TTC549 (cell line): Measurements from ENCODE around the gene ZNF526.
"Not testable (repeated sequence)": the region's sequence is repeated elsewhere in the genome, so short reads cannot be mapped to it uniquely, and the experiment has no call there.

Experiments used
- FAIRE-seq: peaks from 2 replicates; lab custom pipeline; 2012; peaks lifted over from hg19 to GRCh38; lab: Jason Lieb, UNC

ZNF526 gene

GRCh38 chr19:42246922-42247639 lies 27.0 kb downstream of the ZNF526 start:
- no peak for FAIRE-seq

GRCh38 chr19:42247640-42248199 lies 27.6 kb downstream of the ZNF526 start:
- FAIRE-seq, result no peak

GRCh38 chr19:42248270-42249148 lies 28.4 kb downstream of the ZNF526 start:
- no peak for FAIRE-seq

- FAIRE-seq, result no peak
Measured at GRCh38 chr19:42249149-42249750, 29.1 kb downstream of the ZNF526 start.

- no peak for FAIRE-seq
Measured at GRCh38 chr19:42249769-42250168, 29.7 kb downstream of the ZNF526 start.

- no peak for FAIRE-seq
Measured at GRCh38 chr19:42250183-42250665, 30.1 kb downstream of the ZNF526 start.

GRCh38 chr19:42250666-42251531 lies 30.8 kb downstream of the ZNF526 start:
- no peak for FAIRE-seq

- FAIRE-seq, result no peak
Measured at GRCh38 chr19:42251572-42252358, 31.7 kb downstream of the ZNF526 start.

GRCh38 chr19:42252365-42253244 lies 32.5 kb downstream of the ZNF526 start:
- no peak for FAIRE-seq

- no peak for FAIRE-seq
Measured at GRCh38 chr19:42253245-42254088, 33.4 kb downstream of the ZNF526 start.

- FAIRE-seq, result no peak
Measured at GRCh38 chr19:42254089-42254849, 34.2 kb downstream of the ZNF526 start.

GRCh38 chr19:42254850-42255765 lies 35.0 kb downstream of the ZNF526 start, which contains the start of gene ERF:
TSS of gene ERF (minus strand) at chr19:42255128. CDS start at chr19:42254999, 129 bp downstream.
- FAIRE-seq, result no peak

- FAIRE-seq, result no peak
Measured at GRCh38 chr19:42255766-42256745, 35.9 kb downstream of the ZNF526 start.

GRCh38 chr19:42257842-42258241 lies 37.7 kb downstream of the ZNF526 start:
- not testable (repeated sequence) for FAIRE-seq

- FAIRE-seq, result no peak
Measured at GRCh38 chr19:42261763-42262162, 41.7 kb downstream of the ZNF526 start.
